Breast epithelium (tissue), 3 donors: ENCODE results near the gene RPS6KA4.

ENCODE experiments used
- POLR2A ChIP-seq: fragments of 450-650 bp; IDR thresholded peaks from one replicate; pipeline ENCODE4 v1.6.1; 2016; ENCODE audit warnings: antibody characterized with exemption, mild to moderate bottlenecking, moderate library complexity
- TF ChIP-seq, protein P1 (sequence below), 3 donors: fragments of 450-650 bp; IDR thresholded peaks; one replicate each; pipeline ENCODE4 v1.5.1; 2016 to 2017; ENCODE audit warnings: antibody characterized with exemption in 3 of 3, mild to moderate bottlenecking in 3 of 3, moderate library complexity in 3 of 3

- TF ChIP-seq, protein P1, sequence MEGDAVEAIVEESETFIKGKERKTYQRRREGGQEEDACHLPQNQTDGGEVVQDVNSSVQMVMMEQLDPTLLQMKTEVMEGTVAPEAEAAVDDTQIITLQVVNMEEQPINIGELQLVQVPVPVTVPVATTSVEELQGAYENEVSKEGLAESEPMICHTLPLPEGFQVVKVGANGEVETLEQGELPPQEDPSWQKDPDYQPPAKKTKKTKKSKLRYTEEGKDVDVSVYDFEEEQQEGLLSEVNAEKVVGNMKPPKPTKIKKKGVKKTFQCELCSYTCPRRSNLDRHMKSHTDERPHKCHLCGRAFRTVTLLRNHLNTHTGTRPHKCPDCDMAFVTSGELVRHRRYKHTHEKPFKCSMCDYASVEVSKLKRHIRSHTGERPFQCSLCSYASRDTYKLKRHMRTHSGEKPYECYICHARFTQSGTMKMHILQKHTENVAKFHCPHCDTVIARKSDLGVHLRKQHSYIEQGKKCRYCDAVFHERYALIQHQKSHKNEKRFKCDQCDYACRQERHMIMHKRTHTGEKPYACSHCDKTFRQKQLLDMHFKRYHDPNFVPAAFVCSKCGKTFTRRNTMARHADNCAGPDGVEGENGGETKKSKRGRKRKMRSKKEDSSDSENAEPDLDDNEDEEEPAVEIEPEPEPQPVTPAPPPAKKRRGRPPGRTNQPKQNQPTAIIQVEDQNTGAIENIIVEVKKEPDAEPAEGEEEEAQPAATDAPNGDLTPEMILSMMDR (IDR thresholded peaks at IDR 0.05): peak; percentile 2 to 32 (median 21)
- TF ChIP-seq POLR2A: peak; percentile 93
Measured at GRCh38 chr11:64317961-64318765, 40.8 kb upstream of the RPS6KA4 start, which contains the start of gene PRDX5.
